Stimulated activated CD4-positive, alpha-beta T cell treated with anti-CD3 and anti-CD28 coated beads, Interleukin-12 subunit alpha, Interleukin-12 subunit beta, amount 100 ng/mL, for 4 hours (primary cell): ENCODE data around the gene SMO.
"Not testable (repeated sequence)": the region's sequence is repeated elsewhere in the genome, so short reads cannot be mapped to it uniquely, and the experiment has no call there.

Experiments used
- DNase-seq: peaks from one replicate; pipeline ENCODE4 v3.0.0-alpha.2; 2020

SMO gene

DNA sequence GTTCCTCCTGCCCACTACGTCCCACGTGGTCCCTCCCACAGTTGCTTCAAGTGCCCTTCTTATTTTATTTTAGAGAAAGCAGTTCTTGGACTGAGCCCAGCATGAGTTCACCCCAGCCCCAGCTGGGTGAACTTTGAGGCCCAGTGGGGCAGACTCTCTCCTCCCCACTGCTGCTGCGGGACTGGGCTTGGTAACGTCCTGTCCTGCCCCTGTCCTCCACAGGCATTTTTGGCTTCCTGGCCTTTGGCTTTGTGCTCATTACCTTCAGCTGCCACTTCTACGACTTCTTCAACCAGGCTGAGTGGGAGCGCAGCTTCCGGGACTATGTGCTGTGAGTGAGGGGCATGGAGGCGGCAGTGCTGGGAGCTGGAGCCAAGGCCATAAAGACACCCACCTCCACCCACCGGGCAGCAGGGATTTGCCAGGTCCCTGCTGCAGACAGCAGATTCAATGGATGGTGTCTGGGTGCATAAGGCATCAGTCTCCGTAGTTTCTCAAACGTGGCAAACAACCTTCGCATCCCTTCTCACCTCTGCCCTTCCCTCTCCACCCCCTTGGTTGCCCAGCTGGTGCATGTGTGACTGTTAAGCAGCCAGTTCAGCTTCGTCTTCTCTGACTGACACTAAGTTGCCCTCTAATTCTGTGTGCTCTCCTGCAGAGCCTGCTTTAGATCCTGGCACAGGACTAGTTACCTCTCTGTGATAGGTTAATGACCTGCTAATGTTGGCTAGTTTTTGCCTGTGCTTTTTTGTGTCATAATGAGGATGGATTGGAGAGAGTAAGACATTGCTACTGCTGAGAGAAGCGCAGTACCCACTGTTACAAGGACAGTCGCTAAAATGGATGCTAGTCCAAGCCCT lies 20.9 kb downstream of the SMO start:
- DNase-seq: no peak

DNA sequence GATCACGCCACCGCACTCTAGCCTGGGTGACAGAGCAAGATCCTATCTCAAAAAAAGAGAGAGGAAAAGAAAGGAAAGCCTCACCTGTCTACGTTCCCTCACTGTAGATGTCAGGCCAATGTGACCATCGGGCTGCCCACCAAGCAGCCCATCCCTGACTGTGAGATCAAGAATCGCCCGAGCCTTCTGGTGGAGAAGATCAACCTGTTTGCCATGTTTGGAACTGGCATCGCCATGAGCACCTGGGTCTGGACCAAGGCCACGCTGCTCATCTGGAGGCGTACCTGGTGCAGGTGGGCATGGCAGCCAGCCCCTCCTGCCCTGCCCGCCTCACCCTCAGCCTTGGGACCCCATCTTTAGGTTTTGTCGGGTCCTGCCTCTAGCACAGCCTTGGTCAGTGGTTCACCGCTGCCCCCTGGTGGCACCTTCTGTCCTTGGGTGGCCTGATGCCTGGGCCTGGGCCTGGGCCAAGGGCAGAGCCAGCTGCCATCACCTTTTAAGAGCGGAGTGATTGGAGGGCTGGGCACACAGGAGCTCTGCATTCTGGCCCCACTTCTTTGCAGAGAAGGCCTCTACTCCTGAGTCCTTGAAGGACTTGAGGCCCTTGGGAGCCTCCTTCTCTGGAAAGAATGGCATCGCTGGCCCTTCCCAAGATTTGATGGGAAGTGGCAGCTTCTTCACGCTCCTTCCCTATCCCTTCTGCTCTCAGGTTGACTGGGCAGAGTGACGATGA lies 22.0 kb downstream of the SMO start:
- peak; percentile 72 for DNase-seq

DNA sequence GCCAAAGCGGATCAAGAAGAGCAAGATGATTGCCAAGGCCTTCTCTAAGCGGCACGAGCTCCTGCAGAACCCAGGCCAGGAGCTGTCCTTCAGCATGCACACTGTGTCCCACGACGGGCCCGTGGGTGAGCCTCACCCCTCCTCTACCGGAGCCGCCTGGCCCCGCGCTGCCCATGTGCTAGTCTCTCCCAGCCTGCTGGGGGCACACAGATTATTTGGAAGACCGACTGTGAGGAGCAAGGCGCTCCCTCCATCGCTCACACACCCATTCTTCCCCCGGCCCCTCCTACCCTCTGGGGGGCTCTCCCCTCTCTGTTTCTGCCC lies 22.5 kb downstream of the SMO start:
- DNase-seq: no peak

DNA sequence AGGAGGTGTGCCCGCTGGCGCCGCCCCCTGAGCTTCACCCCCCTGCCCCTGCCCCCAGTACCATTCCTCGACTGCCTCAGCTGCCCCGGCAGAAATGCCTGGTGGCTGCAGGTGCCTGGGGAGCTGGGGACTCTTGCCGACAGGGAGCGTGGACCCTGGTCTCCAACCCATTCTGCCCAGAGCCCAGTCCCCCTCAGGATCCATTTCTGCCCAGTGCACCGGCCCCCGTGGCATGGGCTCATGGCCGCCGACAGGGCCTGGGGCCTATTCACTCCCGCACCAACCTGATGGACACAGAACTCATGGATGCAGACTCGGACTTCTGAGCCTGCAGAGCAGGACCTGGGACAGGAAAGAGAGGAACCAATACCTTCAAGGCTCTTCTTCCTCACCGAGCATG lies 23.7 kb downstream of the SMO start:
- no peak for DNase-seq

DNA sequence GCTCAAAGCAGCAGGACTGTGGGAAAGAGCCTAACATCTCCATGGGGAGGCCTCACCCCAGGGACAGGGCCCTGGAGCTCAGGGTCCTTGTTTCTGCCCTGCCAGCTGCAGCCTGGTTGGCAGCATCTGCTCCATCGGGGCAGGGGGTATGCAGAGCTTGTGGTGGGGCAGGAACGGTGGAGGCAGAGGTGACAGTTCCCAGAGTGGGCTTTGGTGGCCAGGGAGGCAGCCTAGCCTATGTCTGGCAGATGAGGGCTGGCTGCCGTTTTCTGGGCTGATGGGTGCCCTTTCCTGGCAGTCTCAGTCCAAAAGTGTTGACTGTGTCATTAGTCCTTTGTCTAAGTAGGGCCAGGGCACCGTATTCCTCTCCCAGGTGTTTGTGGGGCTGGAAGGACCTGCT lies 24.2 kb downstream of the SMO start:
- no peak for DNase-seq

DNA sequence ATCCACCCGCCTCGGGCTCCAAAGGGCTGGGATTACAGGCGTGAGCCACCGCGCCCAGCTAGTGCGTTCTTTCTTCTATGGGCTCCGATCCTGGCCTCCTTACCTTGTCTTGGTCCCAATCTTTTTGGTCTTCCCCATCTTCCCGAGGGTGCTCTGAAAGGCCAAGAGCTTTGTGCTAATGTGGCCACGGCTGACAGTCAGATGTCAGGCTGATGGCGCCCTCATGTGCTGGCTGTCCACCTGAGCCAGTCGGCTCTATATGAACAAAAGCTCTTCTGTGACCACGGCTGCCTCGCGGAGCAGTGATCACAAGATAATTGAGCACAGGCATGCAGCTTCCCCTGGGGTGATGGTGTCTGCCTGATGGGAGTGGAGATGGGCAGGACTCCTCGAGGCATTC lies 25.4 kb downstream of the SMO start:
- no peak for DNase-seq

DNA sequence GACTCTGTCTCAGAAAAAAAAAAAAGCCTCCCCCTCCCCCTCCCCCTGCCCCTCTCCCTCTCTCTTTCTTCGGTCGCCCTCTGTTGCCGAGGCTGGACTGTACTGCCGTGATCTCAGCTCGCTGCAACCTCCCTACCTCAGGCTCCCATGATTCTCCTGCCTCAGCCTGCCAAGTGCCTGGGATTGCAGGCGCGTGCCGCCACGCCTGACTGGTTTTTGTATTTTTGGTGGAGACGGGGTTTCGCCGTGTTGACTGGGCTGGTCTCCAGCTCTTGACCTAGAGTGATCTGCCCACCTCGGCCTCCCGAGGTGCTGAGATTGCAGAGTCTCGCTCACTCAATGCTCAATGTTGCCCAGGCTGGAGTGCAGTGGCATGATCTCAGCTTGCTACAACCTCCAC lies 27.3 kb downstream of the SMO start:
- not testable (repeated sequence) for DNase-seq

DNA sequence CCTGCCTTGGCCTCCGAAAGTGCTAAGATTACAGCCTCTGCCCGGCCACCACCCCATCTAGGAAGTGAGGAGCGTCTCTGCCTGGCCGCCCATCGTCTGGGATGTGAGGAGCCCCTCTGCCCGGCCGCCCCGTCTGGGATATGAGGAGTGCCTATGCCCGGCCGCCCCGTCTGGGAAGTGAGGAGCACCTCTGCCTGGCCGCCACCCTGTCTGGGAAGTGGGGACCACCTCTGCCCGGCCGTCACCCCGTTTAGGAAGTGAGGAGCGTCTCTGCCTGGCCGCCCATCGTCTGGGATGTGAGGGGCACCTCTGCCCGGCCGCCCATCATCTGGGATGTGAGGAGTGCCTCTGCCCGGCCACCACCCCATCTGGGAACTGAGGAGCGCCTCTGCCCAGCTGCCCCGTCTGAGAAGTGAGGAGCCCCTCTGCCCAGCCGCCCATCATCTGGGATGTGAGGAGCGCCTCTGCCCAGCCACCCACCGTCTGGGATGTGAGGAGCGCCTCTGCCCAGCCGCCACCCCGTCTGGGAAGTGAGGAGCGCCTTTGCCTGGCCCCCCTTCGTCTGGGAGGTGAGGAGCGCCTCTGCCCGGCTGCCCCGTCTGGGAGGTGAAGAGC lies 27.8 kb downstream of the SMO start:
- not testable (repeated sequence) for DNase-seq

DNA sequence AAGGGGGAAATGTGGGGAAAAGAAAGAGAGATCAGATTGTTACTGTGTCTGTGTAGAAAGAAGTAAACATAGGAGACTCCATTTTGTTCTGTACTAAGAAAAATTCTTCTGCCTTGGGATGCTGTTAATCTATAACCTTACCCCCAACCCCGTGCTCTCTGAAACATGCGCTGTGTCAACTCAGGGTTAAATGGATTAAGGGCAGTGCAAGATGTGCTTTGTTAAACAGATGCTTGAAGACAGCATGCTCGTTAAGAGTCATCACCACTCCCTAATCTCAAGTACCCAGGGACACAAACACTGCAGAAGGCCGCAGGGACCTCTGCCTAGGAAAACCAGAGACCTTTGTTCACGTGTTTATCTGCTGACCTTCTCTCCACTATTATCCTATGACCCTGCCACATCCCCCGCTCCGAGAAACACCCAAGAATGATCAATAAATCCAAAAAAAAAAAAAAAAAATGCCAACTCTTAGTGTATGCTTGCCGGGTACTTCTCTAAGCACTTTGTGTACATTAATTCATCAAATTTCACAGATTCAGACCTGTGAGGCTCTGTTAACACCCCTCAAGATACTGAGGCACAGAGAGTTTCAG lies 28.5 kb downstream of the SMO start:
- DNase-seq: not testable (repeated sequence)

DNA sequence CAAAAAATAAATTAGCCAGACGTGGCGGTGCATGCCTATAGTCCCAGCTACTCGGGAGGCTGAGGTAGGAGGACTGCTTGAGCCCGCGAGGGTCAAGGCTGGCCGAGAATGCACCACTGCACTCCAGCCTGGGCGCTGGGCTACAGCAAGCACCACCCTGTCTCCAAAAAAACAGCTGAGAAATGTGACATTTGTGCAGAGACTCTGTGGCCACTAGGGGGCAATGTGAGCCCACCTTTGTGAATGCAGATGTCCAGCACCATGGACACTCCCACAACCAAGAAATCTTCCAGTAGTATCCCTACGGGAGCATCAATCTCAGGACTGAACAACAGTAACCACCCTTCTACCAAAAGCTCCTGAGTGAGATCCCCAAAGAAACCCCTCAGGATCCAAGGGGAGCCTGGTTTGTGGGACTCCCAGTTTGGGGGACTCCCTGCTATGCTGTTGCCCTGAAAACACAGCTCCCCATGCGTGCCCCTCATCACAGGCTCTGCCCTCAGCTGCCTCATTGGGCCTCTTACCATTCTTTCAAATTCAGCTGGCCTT lies 30.2 kb downstream of the SMO start:
- peak; percentile 72 for DNase-seq

DNA sequence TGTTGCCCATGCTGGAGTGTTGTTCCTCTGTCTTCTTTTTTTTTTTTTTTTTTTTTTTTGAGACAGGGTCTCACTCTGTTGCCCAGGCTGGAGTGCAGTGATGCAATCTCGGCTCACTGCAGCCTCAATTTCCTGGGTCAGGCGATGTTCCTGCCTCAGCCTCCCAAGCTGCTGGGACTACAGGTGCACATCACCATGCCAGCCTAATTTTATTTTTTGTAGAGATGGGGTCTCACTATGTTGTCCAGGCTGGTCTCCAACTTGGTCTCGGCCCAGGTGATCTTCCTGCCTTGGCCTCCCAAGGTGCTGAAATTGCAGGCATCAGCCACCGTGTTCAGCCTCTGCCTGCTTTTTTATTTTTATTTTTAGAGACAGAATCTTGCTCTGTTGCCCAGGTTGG lies 30.7 kb downstream of the SMO start:
- DNase-seq: not testable (repeated sequence)

DNA sequence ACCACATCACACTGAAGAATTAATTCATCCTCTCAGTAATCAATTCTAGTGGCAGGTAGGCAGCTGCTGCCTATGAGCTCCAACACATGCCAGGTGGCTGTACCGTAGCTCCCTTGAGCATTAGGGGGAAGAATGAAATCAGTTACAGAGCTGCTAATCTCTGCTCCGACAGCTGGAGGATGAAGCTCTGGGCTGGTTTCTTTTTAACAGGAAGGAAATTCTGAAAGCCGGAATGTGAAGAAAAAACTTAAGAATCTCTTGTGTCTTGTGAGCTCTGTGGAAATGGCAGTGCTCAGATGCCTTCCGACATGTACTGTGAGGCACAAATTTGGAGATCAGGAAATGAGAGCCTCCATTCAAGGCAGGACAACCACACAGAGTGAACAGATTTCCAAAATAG lies 33.6 kb downstream of the SMO start:
- DNase-seq: no peak

DNA sequence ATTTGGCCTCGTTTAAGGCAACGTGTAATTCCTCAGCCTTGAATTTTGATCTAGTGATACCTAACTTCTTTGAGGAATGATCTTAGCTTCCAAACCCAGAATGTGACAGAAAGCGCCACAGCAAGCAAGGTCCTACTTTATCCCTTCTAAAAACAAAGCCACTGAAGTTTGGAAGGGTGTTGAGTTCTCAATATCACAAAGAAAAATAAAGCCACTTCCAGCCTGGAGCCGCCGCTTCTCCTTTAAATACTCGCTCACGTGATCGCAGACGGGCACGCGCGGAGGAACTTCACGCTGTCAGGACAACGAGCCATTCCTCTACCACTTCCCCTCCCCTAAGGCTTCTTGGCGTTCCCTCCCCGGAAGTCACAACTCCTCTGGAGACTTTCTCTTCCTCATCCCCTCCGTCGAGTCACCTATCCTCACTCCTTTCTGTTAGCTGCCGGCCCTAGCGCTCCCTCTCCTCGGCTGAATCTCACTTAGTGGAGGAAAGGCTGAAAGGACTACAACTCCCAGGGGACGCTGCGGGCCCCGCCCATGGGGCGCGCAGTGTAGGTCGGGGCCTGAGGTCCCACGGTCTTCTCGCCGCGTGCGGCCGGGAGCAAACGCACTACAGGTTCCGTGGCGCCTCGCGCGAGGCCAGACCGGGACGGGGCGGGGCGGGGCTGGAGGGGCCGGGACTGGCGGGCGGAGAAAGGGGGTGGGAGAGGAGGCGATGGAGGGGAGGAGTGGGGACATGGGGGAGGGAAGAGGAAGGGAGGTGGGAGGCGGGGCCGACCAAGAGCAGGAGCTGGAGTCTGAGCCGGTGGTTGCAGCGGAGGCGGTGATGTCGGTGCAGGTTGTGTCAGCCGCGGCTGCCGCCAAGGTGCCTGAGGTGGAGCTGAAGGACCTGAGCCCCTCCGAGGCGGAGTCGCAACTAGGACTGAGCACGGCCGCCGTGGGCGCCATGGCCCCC lies 36.1 kb downstream of the SMO start, which contains the start of gene AHCYL2:
AHCYL2 (plus strand) TSS at position 780 of the 955 bp plus-strand sequence.
- peak; percentile 98 for DNase-seq

DNA sequence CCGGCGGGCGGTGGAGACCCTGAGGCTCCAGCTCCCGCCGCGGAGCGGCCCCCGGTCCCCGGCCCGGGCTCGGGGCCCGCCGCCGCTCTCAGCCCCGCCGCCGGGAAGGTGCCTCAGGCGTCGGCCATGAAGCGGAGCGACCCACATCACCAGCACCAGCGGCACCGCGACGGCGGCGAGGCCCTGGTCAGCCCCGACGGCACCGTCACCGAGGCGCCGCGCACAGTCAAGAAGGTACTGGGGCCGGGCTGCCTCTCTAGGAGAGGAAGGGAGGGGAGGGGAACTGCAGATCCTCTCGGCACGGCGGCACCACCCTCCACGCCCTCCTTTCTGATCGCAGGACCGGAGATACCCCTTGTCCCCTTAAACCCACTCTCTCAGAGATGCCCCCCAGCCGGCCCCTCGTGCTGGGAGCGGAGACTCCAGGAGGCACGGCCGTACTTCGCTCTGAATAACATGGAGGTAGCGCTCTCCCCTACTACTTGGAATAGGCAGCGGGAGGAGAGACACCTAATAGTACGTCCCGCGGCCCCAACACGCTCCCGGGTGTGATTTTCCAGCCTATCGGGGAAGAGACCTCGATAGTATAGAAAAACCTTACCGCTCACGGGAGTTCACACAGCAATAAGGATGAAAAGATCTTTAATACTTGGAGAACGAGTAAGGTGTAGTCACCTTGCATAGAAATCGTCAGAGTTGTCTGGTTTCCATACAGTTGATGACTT lies 36.9 kb downstream of the SMO start:
- DNase-seq: peak; percentile 52

DNA sequence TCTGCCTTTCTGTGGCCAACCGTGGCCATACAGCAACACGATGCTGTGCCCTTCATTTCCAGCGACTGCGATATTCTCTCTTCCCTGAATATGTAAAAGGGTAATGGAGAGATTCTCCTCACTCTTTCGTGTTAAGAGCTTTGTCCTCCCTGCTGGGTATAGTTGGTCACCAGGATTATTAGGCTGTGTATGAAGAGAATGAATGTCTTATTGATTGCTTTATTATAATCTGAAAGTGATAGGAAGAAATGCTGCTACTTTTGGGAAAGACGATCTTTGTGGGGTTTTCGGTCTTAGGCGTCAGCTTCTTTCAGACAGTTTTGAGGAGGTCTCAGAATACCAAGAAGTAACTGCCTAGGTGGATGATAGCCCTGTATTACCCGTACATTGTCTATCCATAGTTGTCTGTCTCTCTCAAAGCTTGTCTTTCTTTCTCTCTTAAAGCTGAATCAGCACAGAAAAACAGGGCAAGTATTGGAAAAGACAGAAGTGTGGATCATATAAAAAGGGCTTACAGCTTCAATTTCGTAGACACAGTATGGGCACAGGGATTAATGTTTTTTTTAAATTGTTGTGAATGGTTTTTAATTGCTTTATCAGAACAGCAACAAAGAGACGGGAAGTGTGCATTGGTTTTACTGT lies 37.6 kb downstream of the SMO start:
- DNase-seq: no peak

DNA sequence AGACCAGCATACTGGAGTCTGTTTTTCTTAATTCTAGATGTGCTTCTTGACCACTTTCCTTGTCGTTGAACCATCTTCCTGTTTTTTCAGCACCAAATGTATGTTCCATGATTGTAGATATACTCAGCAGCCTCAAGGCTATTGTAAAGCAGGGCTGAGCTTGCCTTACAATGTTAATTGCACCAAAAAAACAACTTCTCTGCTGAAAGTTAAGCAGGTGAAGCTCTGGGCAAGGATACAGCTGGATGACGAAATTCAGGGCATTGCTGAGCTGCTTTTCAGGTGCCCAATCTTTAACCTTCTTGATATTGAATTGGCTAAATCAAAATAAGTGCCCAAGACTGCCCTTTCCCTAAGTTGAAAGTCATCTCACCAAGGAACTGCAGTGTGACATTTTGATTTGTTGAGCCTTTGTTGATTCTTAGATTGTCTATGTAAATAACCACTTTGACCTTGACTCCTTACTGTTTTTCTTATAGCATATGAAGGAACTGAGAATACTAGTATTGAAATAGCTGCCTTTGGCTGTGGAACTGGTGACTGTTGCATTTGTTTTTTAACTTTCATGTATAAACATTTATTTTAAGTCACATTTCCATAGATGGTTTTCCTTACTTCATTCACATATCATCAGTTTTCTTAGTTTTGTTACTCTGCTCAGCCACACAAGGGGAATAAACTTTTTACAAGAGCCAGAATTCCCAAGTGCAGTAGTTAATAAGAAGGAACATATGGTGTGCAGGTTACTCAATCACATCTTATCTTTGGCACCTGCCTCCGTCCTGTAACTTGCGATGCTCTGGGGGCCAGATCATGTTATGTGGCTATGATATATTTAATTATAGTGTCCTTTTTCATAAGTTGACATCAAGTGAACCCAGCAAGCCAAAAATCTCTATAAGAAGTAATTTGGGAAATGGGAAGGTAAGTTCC lies 39.5 kb downstream of the SMO start:
- DNase-seq: no peak

DNA sequence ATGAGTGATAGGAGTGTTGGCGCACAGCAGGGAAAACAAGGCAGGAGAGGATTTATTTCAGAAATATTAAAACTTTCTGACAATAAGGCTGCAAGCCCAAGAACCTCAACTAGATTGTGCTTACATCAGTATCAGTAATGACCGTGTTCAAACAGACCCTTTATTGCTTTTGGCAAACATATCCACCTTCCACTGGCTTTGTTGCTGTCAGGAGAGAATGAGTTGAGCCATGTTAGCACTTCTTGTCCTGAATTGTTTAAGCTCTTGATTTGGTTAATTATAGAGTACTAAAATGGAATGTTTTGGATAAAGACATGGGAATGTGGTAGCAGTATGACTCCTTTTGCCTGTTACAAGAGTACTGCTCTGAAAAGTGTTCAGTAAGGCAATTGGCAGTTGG lies 40.2 kb downstream of the SMO start:
- DNase-seq: no peak

DNA sequence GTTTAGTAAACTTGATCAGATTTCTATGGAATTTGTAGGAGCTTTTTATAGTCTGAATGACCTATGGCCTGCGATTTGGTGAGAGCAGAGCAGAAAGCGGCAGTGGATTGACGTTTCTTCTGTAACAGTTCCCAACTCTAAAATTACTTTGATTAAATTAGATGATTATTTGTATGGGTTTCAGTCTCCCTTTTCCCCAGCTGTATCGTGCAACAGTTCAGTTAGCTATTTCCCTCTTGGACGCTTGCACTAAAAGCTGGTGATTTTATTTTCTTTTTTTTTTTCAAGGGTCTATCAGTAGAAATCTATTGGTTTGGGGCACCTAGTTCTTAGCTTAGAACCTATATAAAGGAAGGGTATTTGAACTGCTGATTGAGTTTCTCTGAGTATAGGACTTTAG lies 43.2 kb downstream of the SMO start:
- DNase-seq: no peak

DNA sequence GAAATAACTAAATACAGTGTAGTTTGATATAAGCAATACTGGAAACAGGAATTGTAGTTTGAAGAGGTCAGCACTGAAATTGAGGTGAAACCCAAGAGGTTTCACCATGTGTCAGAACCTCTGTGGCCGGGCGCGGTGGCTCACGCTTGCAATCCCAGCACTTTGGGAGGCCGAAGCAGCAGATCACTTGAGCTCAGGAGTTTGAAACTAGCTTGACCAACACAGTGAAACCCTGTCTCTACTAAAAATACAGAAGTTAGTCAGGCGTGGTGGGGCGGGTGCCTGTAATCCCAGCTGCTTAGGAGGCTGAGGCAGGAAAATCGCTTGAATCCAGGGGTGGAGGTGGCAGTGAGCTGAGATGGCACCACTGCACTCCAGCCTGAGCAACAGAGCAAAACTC lies 50.1 kb downstream of the SMO start:
- no peak for DNase-seq
